Stimulated activated CD8-positive, alpha-beta memory T cell treated with anti-CD3 and anti-CD28 coated beads, Interleukin-7, amount 100 ng/mL, for 1 hour (primary cell): ENCODE measurements around the gene ASB10.

Source experiments
- DNase-seq, 2 donors: peaks; one replicate each; pipeline ENCODE4 v3.0.0-alpha.2; 2020; ENCODE audit warnings: low read depth in 2 of 2

ASB10 gene

DNA sequence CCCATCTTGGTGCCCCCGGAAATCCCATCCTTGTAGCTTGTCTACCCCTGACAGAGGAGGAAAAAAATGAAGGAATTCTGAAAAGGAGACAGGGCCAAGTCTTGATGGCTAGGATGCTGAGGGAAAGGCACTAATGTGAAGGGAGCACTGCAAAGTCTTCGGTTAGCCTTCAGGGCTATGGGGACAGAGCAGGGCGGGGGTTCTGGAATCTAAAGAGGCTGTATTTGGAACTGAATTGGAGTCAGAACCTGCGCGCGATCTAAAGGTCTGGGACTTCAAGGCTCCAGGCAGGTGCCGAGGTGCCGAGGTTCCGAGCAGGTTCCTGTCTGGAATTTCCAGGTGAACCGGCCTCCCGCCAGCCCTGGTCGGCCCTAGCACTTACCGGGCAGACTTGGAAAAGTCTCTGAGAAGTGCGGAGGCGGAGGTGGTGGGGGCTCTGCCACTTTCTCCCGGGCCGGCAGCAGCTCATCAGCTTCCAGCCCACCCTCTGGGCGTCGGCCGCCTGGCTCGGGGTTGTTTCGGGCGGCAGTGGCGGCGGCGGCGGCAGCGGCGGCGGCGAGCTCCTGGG, 20.3 kb downstream of the ASB10 start:
- DNase-seq = no peak

- no peak for DNase-seq
Measured at GRCh38 chr7:151161757-151162156, 25.3 kb downstream of the ASB10 start.

DNA sequence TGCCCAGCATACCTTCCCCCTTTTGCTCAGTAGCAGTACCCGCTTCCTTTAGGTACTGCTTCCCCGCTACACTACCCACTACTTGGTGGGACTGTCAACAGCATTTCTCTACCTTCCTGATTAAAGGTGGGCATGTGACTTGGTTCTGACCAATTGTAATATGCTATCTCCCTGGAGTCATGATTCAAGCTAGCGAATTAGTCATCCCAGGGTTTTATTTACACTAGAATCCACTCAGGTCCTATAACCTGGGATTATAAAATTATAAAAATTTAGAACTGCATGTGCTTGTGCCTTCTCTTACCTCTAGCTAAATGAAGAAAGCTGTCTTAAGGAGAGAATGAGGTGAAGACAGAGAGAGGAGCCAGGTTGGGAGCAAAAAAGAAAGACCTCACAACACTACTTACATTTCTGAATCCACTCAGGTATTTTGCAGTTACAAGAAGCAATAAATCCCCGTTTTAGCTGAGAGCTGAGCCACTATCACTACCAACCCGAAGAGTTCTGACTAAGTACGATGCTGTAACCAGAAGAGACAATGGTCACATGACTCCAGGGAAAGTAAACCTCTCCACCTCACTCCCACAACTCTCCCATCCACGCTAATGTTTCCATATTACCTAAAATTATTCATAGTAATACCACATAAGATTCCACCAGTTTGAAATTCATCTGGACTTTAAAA, 29.3 kb downstream of the ASB10 start:
- no peak for DNase-seq

GRCh38 chr7:151152643-151153513, 34.2 kb downstream of the ASB10 start:
- no peak for DNase-seq

GRCh38 chr7:151150388-151150787, 36.7 kb downstream of the ASB10 start:
- DNase-seq = no peak

- no peak for DNase-seq
Measured at GRCh38 chr7:151148319-151149259, 38.5 kb downstream of the ASB10 start.

GRCh38 chr7:151146761-151147160, 40.3 kb downstream of the ASB10 start:
- DNase-seq = no peak

DNA sequence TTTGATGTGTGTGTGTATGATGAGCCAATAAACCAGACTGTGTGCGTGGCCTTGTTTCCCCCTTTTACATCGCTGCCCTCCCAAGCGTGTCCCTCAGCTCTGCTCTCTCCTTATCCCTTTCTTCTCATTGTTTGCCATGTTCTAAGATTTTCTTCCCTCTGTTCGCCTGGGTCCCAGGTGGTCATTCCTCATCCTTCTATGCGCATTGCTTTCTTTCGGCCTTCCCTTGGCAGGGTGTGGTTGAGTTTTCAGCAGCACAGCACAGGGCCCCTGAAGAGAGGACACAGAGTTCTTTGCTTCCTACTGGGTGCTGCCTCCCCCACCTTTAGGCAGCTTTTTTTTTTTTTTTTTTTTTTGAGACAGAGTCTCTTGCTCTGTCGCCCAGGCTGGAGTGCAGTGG, 42.7 kb downstream of the ASB10 start:
- no peak for DNase-seq

GRCh38 chr7:151143261-151144015, 43.6 kb downstream of the ASB10 start:
- no peak for DNase-seq

GRCh38 chr7:151142686-151143040, 44.4 kb downstream of the ASB10 start:
- DNase-seq = no peak

GRCh38 chr7:151141855-151142685, 45.0 kb downstream of the ASB10 start:
- no peak for DNase-seq

GRCh38 chr7:151141311-151141854, 45.7 kb downstream of the ASB10 start:
- DNase-seq = no peak

DNA sequence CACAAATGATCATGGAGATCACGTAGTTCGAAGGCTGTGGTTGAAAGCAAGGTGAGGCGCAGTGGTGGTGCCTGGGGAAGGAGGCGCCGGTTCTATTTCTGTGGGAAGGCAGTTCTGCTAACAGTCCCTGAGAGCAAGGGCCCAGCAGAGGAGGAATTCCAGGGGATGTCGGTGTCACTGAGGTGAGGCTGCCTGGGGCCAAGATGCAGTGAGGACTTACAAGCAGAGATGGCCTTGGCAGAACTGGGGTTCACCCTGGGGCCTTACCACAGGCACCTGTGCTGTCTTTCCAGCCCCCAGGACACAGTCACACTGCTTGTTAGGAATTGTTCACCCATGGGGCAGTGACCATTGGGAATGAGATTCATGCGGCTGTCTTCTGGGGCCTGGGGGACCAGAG, 46.2 kb downstream of the ASB10 start:
- DNase-seq = no peak

DNA sequence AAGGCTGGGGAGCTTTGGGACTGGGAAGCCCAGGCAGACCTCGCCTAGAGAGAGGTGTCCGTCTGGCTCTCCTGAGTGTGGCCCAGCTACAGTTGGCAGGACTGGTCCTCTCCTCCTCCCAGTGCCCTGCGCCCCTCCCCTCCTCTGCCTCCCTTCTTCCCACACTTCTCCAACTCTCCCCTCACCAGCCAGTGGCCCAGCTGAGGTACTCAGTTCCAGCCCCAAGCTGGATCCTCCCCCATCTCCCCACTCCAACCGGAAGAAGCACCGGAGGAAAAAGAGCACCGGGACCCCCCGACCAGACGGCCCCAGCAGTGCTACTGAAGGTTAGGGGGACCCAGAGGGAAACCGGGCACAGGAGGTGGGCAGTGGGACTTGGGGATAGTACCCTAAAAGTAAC, 47.3 kb downstream of the ASB10 start:
- DNase-seq = no peak

GRCh38 chr7:151139071-151139790, 47.8 kb downstream of the ASB10 start:
- DNase-seq = no peak

DNA sequence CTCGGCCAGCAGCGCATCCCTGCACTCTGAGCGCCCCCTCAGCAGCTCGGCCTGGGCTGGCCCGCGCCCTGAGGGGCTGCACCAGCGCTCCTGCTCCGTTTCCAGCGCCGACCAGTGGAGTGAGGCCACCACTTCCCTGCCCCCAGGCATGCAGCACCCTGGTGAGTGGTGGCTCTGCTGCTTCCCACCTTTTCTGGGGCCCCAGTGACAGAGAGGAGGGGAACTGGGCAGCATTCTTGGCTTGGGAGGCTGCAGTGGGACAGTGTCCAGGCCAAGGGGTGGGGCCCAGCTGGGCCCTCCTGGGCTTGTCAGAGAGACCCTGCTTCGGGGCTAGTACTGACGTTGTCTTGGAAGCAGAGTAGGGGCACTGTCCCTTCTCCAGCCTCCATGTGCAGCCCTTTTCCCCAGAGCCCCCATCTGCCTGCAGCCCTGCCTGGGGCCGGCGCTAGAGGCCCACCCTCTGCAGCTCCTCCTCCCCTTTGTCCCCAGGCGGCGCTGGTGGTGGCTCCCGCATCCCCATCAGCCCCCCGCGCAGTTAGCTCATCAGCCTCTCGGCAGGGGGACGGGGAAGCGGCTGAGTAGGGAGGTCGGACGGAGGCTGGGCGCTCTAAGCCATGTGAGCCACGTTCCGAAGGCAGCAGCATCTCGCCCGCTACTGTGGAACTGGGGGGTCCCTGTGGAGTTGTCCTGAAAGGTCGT, 48.7 kb downstream of the ASB10 start:
- DNase-seq = no peak

- DNase-seq = no peak
Measured at GRCh38 chr7:151137791-151138152, 49.3 kb downstream of the ASB10 start.

GRCh38 chr7:151137076-151137675, 49.9 kb downstream of the ASB10 start:
- no peak for DNase-seq
